HEK293 (cell line): ENCODE results near the gene FAM83C.

Experiments
- KLF1 ChIP-seq: fragments of 450-650 bp; formaldehyde crosslinking; IDR thresholded peaks from 2 replicates; pipeline ENCODE4 v1.5.1; 2016; ENCODE audit warnings: missing biosample characterization, missing genetic modification characterization
- RBAK ChIP-seq: fragments of 450-650 bp; formaldehyde crosslinking; IDR thresholded peaks from 2 replicates; pipeline ENCODE4 v1.5.1; 2016; ENCODE audit warnings: missing biosample characterization, missing genetic modification characterization
- ZNF16 ChIP-seq: fragments of 450-650 bp; formaldehyde crosslinking; IDR thresholded peaks from 2 replicates; pipeline ENCODE4 v1.5.1; 2016; ENCODE audit warnings: low read depth, missing biosample characterization, missing genetic modification characterization
- ZNF174 ChIP-seq: fragments of 450-650 bp; formaldehyde crosslinking; IDR thresholded peaks from 2 replicates; pipeline ENCODE4 v1.5.0; 2017; ENCODE audit warnings: missing biosample characterization, mild to moderate bottlenecking, missing genetic modification characterization
- ZNF274 ChIP-seq, 2 experiments: fragments of 200-500 bp in 1 of 2; fragments of 450-650 bp in 1 of 2; sonication (Bioruptor generic) in 1 of 2; formaldehyde crosslinking in 1 of 2; IDR thresholded peaks; 2 replicates each; pipeline versions ENCODE4 v1.5.1 to v1.6.1; 2014 to 2016; ENCODE audit warnings: borderline replicate concordance in 1 of 2, inconsistent platforms in 1 of 2, low read length in 1 of 2, missing biosample characterization in 1 of 2, missing genetic modification characterization in 1 of 2
- ZNF585B ChIP-seq: fragments of 450-650 bp; formaldehyde crosslinking; IDR thresholded peaks from 2 replicates; pipeline ENCODE4 v1.5.1; 2016; ENCODE audit warnings: missing biosample characterization, missing genetic modification characterization
- ZNF639 ChIP-seq: fragments of 450-650 bp; formaldehyde crosslinking; IDR thresholded peaks from 2 replicates; pipeline ENCODE4 v1.5.1; 2016; ENCODE audit warnings: missing biosample characterization, missing genetic modification characterization
- ZNF654 ChIP-seq: fragments of 450-650 bp; formaldehyde crosslinking; IDR thresholded peaks from 2 replicates; pipeline ENCODE4 v1.5.1; 2016; ENCODE audit warnings: low read depth, missing biosample characterization, missing genetic modification characterization
- ZNF785 ChIP-seq: fragments of 450-650 bp; formaldehyde crosslinking; IDR thresholded peaks from 2 replicates; pipeline ENCODE4 v1.5.1; 2016; ENCODE audit warnings: missing biosample characterization, missing genetic modification characterization
- ZNF830 ChIP-seq: fragments of 450-650 bp; IDR thresholded peaks from 2 replicates; pipeline ENCODE4 v1.5.0; 2018; ENCODE audit warnings: missing biosample characterization, missing genetic modification characterization, low read depth, mild to moderate bottlenecking, moderate library complexity
- TF ChIP-seq, protein P1 (sequence below): fragments of 450-650 bp; formaldehyde crosslinking; IDR thresholded peaks from 2 replicates; pipeline ENCODE4 v1.5.1; 2016; ENCODE audit warnings: missing biosample characterization, missing genetic modification characterization
- TF ChIP-seq, protein P2 (sequence below): fragments of 450-650 bp; formaldehyde crosslinking; IDR thresholded peaks from 2 replicates; pipeline ENCODE4 v1.5.1; 2017; ENCODE audit warnings: missing biosample characterization, missing genetic modification characterization
- TF ChIP-seq, protein P3 (sequence below): fragments of 450-650 bp; formaldehyde crosslinking; conservative IDR thresholded peaks from 2 replicates; pipeline ENCODE4 v1.5.1; 2016; ENCODE audit warnings: low read depth, missing biosample characterization, missing genetic modification characterization

DNA sequence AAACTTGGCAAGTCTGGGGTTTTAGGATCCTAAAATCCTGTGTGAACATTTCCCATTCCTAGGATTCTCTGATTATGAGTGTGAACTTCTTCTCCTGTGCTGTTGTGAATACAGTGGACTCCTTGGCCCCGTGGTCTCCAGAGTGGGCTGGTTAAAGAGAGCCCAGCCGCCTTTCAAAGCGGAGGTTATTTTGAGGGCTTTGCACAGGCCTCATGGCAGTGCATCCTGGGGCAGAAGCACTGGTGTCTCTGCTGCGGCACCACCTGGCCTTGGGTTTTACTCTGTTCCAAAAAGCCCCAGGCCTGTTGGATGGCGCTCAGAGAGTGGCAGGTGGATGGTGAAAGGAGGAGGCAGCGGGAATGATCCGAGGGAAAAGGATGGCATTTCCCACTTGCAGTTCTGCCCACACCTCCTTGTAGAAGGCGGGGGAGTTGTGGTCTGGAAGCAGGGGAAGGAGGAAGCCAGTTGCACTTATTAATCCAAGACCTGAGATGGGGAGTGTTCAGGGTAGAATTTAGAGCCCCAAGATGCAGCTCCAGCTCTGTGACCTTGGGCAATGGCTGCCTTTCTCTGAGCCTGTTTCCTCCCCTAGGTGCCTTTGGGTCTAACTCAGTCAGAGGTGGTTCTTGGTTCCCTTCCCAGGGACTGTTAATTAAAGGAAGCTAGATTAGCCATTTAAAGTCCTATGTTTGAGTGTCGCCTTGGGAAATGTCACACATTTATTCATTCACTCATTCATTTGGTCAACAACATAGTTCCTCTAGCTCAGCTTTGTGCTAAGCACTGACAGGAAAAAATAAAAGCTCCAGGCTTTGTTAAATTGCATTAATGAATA lies 43.4 kb downstream of the FAM83C start:
- TF ChIP-seq, protein P1, sequence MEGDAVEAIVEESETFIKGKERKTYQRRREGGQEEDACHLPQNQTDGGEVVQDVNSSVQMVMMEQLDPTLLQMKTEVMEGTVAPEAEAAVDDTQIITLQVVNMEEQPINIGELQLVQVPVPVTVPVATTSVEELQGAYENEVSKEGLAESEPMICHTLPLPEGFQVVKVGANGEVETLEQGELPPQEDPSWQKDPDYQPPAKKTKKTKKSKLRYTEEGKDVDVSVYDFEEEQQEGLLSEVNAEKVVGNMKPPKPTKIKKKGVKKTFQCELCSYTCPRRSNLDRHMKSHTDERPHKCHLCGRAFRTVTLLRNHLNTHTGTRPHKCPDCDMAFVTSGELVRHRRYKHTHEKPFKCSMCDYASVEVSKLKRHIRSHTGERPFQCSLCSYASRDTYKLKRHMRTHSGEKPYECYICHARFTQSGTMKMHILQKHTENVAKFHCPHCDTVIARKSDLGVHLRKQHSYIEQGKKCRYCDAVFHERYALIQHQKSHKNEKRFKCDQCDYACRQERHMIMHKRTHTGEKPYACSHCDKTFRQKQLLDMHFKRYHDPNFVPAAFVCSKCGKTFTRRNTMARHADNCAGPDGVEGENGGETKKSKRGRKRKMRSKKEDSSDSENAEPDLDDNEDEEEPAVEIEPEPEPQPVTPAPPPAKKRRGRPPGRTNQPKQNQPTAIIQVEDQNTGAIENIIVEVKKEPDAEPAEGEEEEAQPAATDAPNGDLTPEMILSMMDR (tag by site-specific recombination), result no peak
- TF ChIP-seq, protein P2, sequence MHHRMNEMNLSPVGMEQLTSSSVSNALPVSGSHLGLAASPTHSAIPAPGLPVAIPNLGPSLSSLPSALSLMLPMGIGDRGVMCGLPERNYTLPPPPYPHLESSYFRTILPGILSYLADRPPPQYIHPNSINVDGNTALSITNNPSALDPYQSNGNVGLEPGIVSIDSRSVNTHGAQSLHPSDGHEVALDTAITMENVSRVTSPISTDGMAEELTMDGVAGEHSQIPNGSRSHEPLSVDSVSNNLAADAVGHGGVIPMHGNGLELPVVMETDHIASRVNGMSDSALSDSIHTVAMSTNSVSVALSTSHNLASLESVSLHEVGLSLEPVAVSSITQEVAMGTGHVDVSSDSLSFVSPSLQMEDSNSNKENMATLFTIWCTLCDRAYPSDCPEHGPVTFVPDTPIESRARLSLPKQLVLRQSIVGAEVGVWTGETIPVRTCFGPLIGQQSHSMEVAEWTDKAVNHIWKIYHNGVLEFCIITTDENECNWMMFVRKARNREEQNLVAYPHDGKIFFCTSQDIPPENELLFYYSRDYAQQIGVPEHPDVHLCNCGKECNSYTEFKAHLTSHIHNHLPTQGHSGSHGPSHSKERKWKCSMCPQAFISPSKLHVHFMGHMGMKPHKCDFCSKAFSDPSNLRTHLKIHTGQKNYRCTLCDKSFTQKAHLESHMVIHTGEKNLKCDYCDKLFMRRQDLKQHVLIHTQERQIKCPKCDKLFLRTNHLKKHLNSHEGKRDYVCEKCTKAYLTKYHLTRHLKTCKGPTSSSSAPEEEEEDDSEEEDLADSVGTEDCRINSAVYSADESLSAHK (tag by site-specific recombination), result no peak
- TF ChIP-seq RBAK (tag by site-specific recombination), result no peak
- TF ChIP-seq KLF1 (tag by site-specific recombination), result no peak
- no peak for TF ChIP-seq ZNF16 (tag by site-specific recombination)
- no peak for TF ChIP-seq ZNF174
- no peak for TF ChIP-seq ZNF654 (tag by site-specific recombination)
- TF ChIP-seq ZNF639 (tag by site-specific recombination), result no peak
- TF ChIP-seq ZNF830 (tag by site-specific recombination), result no peak
- TF ChIP-seq ZNF785 (tag by site-specific recombination), result no peak
- no peak for TF ChIP-seq ZNF585B (tag by site-specific recombination)
- no peak for TF ChIP-seq ZNF274 (IDR thresholded peaks at IDR 0.05; ENCODE audit: low read length)
- TF ChIP-seq ZNF274 (tag by site-specific recombination; IDR thresholded peaks at IDR 0.05; ENCODE audit: borderline replicate concordance), result no peak
- TF ChIP-seq, protein P3, sequence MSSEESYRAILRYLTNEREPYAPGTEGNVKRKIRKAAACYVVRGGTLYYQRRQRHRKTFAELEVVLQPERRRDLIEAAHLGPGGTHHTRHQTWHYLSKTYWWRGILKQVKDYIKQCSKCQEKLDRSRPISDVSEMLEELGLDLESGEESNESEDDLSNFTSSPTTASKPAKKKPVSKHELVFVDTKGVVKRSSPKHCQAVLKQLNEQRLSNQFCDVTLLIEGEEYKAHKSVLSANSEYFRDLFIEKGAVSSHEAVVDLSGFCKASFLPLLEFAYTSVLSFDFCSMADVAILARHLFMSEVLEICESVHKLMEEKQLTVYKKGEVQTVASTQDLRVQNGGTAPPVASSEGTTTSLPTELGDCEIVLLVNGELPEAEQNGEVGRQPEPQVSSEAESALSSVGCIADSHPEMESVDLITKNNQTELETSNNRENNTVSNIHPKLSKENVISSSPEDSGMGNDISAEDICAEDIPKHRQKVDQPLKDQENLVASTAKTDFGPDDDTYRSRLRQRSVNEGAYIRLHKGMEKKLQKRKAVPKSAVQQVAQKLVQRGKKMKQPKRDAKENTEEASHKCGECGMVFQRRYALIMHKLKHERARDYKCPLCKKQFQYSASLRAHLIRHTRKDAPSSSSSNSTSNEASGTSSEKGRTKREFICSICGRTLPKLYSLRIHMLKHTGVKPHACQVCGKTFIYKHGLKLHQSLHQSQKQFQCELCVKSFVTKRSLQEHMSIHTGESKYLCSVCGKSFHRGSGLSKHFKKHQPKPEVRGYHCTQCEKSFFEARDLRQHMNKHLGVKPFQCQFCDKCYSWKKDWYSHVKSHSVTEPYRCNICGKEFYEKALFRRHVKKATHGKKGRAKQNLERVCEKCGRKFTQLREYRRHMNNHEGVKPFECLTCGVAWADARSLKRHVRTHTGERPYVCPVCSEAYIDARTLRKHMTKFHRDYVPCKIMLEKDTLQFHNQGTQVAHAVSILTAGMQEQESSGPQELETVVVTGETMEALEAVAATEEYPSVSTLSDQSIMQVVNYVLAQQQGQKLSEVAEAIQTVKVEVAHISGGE, result no peak
